HG03097 (cell line): Measurements from ENCODE around the gene TEP1.
"Not testable (repeated sequence)": the region's sequence is repeated elsewhere in the genome, so short reads cannot be mapped to it uniquely, and the experiment has no call there.

ENCODE experiments used
- ATAC-seq: cut with Tn5 transposase; IDR thresholded peaks from one replicate; pipeline ENCODE4 v1.9.1; 2021; ENCODE audit not compliant: unreplicated experiment, low FRiP score

Gene TEP1

DNA sequence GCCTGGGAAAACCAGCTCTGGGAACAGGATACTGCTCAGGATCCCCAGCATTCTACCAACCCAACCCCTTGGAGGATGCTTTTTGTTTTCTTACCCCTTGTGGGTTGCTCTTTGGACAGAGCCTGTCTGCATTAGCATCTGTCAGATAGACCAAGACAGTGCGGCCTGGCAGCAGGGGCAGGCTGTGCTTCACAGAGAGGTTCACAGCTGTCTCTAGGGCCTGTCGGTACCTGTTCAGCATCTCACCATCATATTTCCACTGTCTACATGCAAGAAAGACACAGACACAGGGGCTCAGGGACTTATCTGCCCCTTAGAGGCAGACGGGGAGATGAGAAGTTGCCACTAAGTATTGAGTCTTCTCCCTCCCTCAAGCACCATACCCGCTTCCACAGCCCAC lies 21.8 kb downstream of the TEP1 start:
- ATAC-seq = no peak

GRCh38 chr14:20388159-20388558 lies 25.1 kb downstream of the TEP1 start:
- ATAC-seq = no peak

- ATAC-seq = no peak
Measured at GRCh38 chr14:20387576-20387975, 25.7 kb downstream of the TEP1 start.

- ATAC-seq = no peak
Measured at GRCh38 chr14:20386276-20386855, 26.9 kb downstream of the TEP1 start.

DNA sequence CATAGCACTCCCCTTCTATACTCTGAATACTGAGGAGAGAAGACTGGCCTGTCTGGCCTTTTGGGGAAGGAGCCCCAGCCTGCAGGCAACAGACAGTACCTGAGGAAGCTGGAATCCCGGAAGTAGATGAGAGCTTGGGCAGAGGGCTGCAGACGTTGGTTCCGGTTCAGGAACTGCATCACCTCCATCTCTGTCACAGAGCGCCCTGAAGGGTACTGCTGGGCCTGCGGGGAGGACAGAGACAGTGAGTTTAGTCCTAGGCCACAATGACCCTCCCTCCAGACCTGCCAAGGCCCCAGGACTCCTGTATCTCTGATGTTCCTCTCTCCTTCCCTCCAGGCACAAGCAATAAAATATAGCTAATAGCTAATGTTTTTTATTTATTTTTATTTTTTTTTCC lies 28.4 kb downstream of the TEP1 start:
- ATAC-seq = no peak

- ATAC-seq = no peak
Measured at GRCh38 chr14:20384321-20384720, 29.0 kb downstream of the TEP1 start.

DNA sequence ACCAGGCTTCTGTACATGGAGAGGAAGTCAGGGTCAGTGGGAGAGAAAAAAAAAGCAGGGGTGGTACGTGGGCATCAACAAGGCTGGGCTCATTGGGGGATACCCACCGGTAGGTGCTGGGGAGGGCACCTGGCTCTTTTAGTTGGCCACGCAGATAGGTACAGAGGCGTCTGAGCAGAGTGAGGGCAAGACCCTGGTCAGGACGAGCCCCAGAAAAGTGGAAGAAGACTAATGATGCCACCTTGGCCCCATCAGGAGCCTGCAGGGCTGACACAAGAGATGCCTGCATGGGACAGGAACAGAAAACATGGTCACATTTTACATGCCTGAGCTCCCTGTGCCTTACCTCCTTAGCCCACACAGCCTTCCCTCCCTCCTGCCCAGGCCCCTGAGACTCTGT lies 29.7 kb downstream of the TEP1 start:
- ATAC-seq = no peak

DNA sequence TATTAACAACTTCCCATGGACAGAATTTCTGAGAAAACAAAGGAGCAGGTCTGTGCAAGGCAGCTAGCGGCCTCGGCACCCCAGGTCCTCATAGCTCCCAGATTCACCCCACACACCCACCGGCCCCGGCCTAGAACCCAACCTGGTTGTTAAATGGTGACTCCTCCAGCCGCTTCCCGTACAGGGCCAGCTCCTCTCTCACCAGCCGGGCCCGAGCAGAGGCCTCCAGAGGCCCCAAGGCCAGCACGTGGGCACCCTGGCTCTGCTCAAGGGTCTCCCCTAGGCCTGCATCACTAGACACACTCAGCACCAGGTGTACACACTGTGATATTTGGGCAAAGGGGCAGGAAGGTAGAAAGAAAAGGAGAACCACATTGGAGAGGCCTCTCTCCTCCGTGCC lies 30.3 kb downstream of the TEP1 start:
- no peak for ATAC-seq

DNA sequence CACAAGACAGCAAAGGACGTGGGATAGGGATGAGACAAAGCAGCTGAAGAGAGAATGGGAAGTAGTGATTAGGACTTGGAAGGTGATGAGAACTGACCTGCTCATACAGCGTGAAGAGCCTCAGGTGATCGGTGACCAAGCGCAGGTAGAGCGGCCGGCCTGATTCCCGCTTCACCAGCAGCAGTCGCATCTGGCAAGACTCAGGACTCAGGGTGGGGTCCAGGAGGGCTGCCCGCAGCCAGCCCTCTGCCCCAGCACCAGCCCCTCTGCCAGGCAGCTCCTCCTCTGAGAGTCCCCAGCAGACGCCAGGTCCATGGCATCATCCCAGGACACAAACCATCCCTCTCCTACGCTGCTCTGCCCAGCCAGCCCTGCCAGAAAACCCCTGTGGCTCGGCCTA lies 30.8 kb downstream of the TEP1 start:
- ATAC-seq = no peak

GRCh38 chr14:20381341-20381740 lies 32.0 kb downstream of the TEP1 start:
- ATAC-seq = no peak

GRCh38 chr14:20380681-20381080 lies 32.6 kb downstream of the TEP1 start:
- ATAC-seq = no peak

DNA sequence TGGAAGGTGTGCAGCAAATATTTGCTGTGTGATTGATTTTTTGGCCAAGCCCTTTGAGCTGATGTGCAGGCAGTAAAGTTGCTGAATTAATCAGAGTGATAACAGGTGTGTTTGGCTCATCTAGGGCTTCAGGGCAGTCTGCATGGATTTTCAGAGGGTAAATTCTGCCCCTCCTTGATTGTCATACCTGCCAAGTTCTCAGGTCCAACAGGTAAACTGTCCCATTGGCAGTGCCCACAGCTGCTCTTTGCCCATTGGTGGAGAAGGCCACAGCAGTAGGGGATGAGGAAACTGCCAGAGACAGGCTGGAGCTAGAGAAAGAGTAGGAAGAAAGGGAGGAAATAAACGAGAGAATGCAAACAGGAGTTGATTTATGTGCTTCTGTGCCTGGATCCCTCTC lies 33.6 kb downstream of the TEP1 start:
- ATAC-seq = no peak

DNA sequence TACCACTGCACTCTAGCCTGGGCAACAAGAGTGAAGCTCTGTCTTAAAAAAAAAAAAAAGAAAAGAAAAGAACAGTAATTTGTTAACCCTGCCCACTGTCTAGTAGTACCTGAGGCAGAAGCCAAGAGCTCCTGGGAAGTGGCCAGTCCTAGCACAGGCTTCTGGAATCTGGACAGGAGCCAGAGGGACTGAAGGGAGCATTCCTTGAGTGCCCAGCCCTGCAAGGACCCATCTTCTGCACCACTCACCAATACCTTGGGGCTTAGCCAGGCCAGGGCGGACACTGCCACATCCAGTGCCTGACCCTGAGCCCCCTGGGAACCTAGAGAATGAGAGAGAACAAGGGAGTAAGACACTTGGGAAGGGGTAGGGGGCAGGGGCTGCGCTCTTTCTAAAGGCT lies 36.1 kb downstream of the TEP1 start:
- no peak for ATAC-seq

DNA sequence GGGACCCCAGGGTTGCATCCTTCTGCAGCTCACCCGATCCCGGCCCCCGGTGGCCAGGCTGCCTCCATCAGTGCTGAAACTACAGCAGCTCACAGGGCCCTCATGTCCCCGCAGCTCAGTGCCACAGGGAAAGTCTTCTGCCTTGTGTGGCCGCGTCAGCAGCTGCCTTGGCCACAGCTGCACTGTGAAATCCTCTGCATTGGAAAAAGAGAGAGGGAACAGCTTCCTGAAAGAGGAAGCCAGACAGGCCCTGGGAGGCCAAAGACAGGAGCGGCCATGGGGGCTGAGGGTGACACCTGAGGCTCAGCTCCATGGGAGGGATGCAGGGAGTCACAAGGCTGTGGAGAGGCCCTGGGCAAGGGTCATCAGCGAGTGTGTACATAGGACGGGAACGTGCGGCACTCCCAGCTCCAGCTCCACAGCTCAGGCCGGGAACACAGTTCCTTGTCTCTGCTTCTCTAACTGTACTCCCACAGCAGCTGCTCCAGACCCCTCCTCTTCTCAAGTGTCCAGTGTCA lies 37.2 kb downstream of the TEP1 start:
- ATAC-seq = no peak

- ATAC-seq = no peak
Measured at GRCh38 chr14:20375471-20375870, 37.8 kb downstream of the TEP1 start.

DNA sequence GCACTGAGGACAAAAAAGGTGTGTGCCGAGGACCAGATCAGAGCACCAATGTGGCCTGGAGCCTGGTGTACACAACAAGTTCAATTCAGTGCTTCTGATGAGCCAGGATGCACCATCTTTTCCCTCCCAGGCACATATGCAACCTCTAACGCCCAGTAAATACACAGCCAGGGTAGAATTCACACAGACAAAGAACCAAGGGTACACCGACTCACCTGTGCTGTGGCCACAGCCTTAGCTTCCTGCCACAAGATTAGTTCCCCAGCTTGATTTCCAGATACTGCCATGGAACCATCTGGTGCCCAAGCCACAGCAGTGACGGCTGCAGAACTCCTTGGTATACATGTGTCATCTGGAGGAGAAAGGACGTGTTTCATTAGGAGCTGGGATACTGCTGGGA lies 40.5 kb downstream of the TEP1 start:
- ATAC-seq = no peak

- no peak for ATAC-seq
Measured at GRCh38 chr14:20365928-20366327, 47.4 kb downstream of the TEP1 start.

- ATAC-seq = not testable (repeated sequence)
Measured at GRCh38 chr14:20358474-20358873, 54.8 kb downstream of the TEP1 start.

DNA sequence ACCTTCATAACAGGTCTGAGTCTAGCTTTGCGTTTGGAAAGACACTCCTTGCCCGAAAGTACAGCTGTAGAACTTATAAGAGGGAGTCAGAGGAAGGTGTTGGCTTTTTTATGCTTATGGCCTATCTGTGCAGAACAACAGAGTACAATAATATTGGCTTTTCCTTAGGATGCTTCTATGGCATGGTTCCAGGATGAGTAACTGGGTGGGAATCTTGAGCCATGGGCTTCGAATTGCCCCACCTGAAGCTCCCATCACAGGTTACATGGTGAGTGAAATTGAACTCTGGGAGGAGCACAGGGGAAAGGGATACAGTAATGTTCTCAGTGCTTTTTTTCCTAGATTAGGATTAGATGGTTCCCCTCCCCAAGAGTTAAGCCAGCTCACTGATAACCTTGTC lies 56.9 kb downstream of the TEP1 start:
- ATAC-seq = no peak

DNA sequence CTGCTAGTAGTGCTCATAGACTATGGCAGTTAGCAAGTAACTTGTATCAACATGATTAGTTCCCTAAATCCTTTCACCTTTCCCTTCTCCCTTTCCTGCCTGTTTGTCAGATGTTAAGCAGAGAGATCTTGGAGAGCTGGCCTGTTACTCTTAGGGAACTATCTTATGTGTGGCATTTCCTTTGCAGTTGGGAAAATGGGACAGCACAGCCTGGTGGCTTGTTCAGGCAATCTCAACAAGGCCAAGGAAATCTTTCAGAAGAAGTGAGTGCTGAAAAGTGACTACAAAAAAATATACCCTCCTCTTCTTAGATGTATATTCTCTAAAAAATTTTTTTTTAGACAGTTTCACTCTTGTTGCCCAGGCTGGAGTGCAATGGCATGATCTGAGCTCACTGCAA lies 62.4 kb downstream of the TEP1 start:
- ATAC-seq = no peak

GRCh38 chr14:20350282-20350681 lies 63.0 kb downstream of the TEP1 start:
- ATAC-seq = no peak

- no peak for ATAC-seq
Measured at GRCh38 chr14:20347747-20348146, 65.6 kb downstream of the TEP1 start.

- no peak for ATAC-seq
Measured at GRCh38 chr14:20346713-20347112, 66.6 kb downstream of the TEP1 start.
